ENCODE measurements around the gene RABGGTA.

Gene RABGGTA

DNA sequence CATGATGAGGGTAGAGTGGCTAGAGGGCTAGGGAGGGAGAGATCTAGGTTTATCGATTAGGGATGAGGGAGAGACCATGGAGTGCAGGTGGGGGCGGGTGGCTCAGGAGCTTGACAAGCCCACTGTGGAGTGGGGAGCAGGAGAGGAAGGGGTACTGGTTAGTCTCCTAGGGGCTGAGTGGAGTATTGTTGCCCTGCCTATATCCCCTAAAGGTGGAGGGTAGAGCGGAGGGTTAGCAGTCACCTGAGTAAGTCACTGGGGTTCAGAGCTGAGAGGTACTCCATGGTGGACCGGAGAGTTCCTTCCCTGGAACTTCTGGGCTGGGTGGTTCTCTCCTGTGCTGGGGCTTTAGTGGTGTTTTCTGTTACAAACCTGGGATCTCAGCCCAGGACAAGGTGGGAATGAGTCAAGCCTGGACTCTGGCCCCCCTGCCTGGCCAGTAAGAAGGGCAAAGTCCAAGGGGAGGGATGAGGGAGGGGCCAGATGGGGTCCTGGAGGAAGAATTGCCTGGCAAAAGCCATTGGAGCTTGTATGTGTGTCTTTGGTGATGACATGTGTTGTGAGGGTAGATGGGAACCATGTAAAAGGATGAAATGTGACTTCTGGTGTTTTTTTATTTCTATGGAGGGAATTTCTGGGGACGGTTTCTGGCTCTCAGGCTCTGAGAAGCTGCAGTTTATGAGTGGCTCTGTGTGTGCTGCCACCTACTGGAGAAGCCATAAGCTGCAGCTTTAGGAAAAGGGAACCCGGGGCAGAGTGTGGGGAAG, 36.4 kb upstream of the RABGGTA start, which contains the start of gene CIDEB:
Gene CIDEB, minus strand, starts transcription at position 403 of the 767 bp plus-strand sequence. Its CDS starts 119 bp downstream, at position 284.
- no peaks in the 10 kb centered on the region for H3K27me3 ChIP-seq
- no peak for TF ChIP-seq Cebpa-rat (IDR thresholded peaks at IDR 0.05)
- peaks cover 47 to 60% (median 52%) of the 10 kb centered on the region in 10 experiments for H3K4me1 ChIP-seq
- peak within 1 kb of the TSS in 9 of 11 experiments; percentile 22 to 91 (median 88); a peak in 11 of 22 replicates for H3K9ac ChIP-seq
- H3K9me3 ChIP-seq (replicated peaks in 1 of 11), result no peaks in the 10 kb centered on the region
- peak within 1 kb of the TSS; percentile 23 to 100 (median 96); a peak in 21 of 22 replicates for H3K4me2 ChIP-seq
- H3K36me3 ChIP-seq, result peaks cover 51 to 77% (median 65%) of the 10 kb centered on the region in 11 experiments
- H3K27ac ChIP-seq, result peak within 1 kb of the TSS in 9 of 11 experiments; percentile 9 to 93 (median 22); a peak in 12 of 22 replicates
- peaks cover 0 to 69% (median 24%) of the 10 kb centered on the region in 11 experiments; a peak in 13 of 22 replicates for H4K20me1 ChIP-seq
- peak within 1 kb of the TSS in 3 of 10 experiments; percentile 70 to 80 (median 75); a peak in 4 of 20 replicates for H3K4me3 ChIP-seq

DNA sequence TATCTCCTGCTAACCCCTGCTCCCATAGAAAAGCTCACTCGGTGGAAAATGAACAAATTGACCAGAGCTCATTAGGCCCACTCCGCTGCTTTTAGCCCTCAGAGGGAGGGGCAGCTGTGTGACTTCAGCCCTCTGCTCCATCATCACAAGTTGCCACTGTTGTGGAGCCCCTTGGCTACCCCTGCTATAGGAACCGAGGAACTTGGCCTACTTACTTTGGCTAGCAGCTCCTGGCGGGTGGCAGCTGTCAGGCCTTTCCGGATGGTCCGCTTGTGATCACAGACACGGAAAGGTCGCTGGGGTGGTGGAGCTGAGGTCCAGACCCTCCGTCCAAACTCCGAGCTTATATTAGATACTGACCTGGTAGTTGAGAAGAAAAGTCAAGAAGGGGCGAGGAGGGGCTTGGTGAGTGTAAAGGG, 35.8 kb upstream of the RABGGTA start:
- peaks cover 0 to 75% (median 30%) of the 10 kb centered on the region in 11 experiments; a peak in 13 of 22 replicates for H4K20me1 ChIP-seq

DNA sequence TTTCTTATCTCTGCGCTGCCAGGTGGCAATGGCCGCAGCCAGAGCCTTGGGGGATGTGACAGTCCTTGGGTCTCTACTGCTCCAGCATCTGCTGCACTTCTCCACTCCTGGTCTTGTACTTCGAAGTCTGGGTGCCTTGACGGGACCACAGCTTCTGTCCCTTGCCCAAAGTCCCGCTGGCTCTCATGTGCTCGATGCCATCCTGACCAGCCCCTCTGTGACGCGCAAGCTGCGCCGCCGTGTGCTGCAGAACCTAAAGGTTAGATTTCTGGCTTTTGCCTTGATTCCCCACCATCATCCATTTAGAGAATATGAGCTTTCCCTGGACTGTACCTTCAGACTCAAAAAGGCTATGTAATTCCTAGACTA, 32.6 kb upstream of the RABGGTA start:
- Histone ChIP-seq H3K4me3 (no peak overlapping the region), H3K4me1 (peaks cover 30 to 49% (median 35%) of the 10 kb centered on the region in 10 experiments), H3K27ac (no peak overlapping the region), H4K20me1 (peaks cover 0 to 80% (median 24%) of the 10 kb centered on the region in 11 experiments; a peak in 12 of 22 replicates), H3K27me3 (no peaks in the 10 kb centered on the region), H3K4me2 (no peak overlapping the region), H3K9ac (0 out of 22 replicates have a peak overlapping the region, but pooled peaks of 1 of the 11 experiments have one; percentile 24), H3K36me3 (peaks cover 68 to 82% (median 78%) of the 10 kb centered on the region in 11 experiments), H3K9me3 (replicated peaks in 1 of 11) (no peaks in the 10 kb centered on the region)
- TF ChIP-seq Cebpa-rat (IDR thresholded peaks at IDR 0.05), result no peak

More for the DNA sequence above, 35.8 kb upstream of the RABGGTA start:
- H3K27ac ChIP-seq, result peak overlapping the region in 1 of 11 experiments; percentile 23; a peak in 2 of 22 replicates
- H3K27me3 ChIP-seq, result no peaks in the 10 kb centered on the region
- H3K9ac ChIP-seq, result peak overlapping the region in 5 of 11 experiments; percentile 2 to 40 (median 22); a peak in 3 of 22 replicates
- no peak for TF ChIP-seq Cebpa-rat (IDR thresholded peaks at IDR 0.05)
- H3K4me3 ChIP-seq, result no peak overlapping the region
- peaks cover 41 to 56% (median 47%) of the 10 kb centered on the region in 10 experiments for H3K4me1 ChIP-seq
- H3K9me3 ChIP-seq (replicated peaks in 1 of 11), result no peaks in the 10 kb centered on the region
- peaks cover 57 to 83% (median 71%) of the 10 kb centered on the region in 11 experiments for H3K36me3 ChIP-seq
- H3K4me2 ChIP-seq, result 0 out of 22 replicates have a peak overlapping the region, but pooled peaks of 1 of the 11 experiments have one; percentile 100

- peaks cover 0 to 49% (median 7%) of the 10 kb centered on the region in 11 experiments; a peak in 11 of 22 replicates for H4K20me1 ChIP-seq
- H3K9me3 ChIP-seq (replicated peaks in 1 of 11), result no peaks in the 10 kb centered on the region
- H3K27ac ChIP-seq, result peak overlapping the region in 10 of 11 experiments; percentile 65 to 87 (median 78); a peak in 21 of 22 replicates
- H3K36me3 ChIP-seq, result peaks cover 48 to 56% (median 54%) of the 10 kb centered on the region in 11 experiments
- H3K4me1 ChIP-seq, result peaks cover 53 to 65% (median 55%) of the 10 kb centered on the region in 10 experiments
- peak overlapping the region; percentile 64 to 95 (median 88) for H3K4me3 ChIP-seq
- no peak for TF ChIP-seq Cebpa-rat (IDR thresholded peaks at IDR 0.05)
- H3K4me2 ChIP-seq, result peak overlapping the region; percentile 81 to 100 (median 97)
- H3K27me3 ChIP-seq, result no peaks in the 10 kb centered on the region
- H3K9ac ChIP-seq, result peak overlapping the region; percentile 75 to 93 (median 85)
Observed at GRCh38 chr14:24300326-24300980, 29.1 kb upstream of the RABGGTA start.

GRCh38 chr14:24299255-24300191, 28.1 kb upstream of the RABGGTA start, which contains the start of the genes DHRS1 and NOP9:
Gene DHRS1, minus strand, starts transcription at chr14:24299780. Its CDS starts 674 bp downstream, at chr14:24299106.
Gene NOP9, plus strand, starts transcription at chr14:24299850. Its CDS starts 105 bp downstream, at chr14:24299955.
- Histone ChIP-seq H4K20me1 (peaks cover 0 to 43% (median 5%) of the 10 kb centered on the region in 11 experiments; a peak in 8 of 22 replicates), H3K4me2 (peak within 1 kb of the TSS; percentile 81 to 100 (median 98)), H3K36me3 (peaks cover 42 to 56% (median 49%) of the 10 kb centered on the region in 11 experiments), H3K9me3 (replicated peaks in 1 of 11) (no peaks in the 10 kb centered on the region), H3K27ac (peak within 1 kb of the TSS; percentile 60 to 87 (median 78)), H3K27me3 (no peaks in the 10 kb centered on the region), H3K9ac (peak within 1 kb of the TSS; percentile 75 to 93 (median 85)), H3K4me1 (peaks cover 53 to 65% (median 55%) of the 10 kb centered on the region in 10 experiments), H3K4me3 (peak within 1 kb of the TSS; percentile 64 to 95 (median 88))
- TF ChIP-seq Cebpa-rat (IDR thresholded peaks at IDR 0.05), result no peak

- H4K20me1 ChIP-seq, result peaks cover 0 to 36% (median 5%) of the 10 kb centered on the region in 11 experiments; a peak in 8 of 22 replicates
- peak overlapping the region; percentile 75 to 93 (median 85) for H3K9ac ChIP-seq
- H3K27ac ChIP-seq, result peak overlapping the region; percentile 60 to 87 (median 78); a peak in 21 of 22 replicates
- peak overlapping the region; percentile 64 to 95 (median 88) for H3K4me3 ChIP-seq
- peaks cover 36 to 55% (median 43%) of the 10 kb centered on the region in 11 experiments for H3K36me3 ChIP-seq
- no peaks in the 10 kb centered on the region for H3K27me3 ChIP-seq
- no peaks in the 10 kb centered on the region for H3K9me3 ChIP-seq (replicated peaks in 1 of 11)
- no peak for TF ChIP-seq Cebpa-rat (IDR thresholded peaks at IDR 0.05)
- peak overlapping the region; percentile 81 to 100 (median 98) for H3K4me2 ChIP-seq
- H3K4me1 ChIP-seq, result peaks cover 53 to 65% (median 55%) of the 10 kb centered on the region in 10 experiments
Observed at GRCh38 chr14:24298892-24299254, 27.5 kb upstream of the RABGGTA start.

DNA sequence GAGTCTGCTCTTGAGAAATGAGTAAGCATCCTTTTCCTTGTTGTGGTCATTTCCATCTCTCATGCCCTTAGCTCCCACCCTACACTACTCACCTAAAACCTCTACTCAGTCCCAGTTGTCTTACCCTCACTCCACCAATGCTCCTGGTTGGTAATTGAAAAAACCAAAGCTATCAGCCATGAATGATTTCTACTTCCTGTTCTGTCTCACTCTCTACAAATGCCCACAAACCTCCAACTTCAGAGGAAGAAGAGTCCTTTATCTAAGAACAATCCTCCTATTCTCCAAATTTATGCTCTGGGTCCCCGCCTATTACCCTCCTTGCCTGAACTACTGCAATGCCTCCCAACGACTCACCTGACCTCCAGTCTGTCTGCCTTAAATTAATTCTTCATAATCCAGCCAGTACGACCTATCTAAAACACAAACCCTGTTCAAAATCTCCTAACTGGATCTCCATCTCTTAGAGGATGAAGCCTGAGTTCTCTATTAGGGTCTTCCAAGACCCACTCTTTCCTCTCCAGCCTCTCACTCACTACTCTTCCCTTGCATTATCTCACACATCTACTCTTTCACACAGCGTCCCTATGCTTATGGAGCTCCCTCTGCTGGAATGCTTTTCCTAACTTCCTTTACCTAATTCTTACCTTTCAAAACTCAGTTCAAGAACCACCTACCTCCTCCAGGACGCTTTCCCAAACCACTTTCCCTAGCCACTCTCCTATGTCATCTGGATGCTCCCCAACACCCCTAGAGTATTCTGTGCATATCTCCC, 26.0 kb upstream of the RABGGTA start:
- Histone ChIP-seq H4K20me1 (peaks cover 0 to 21% (median 5%) of the 10 kb centered on the region in 11 experiments; a peak in 5 of 22 replicates), H3K27me3 (no peaks in the 10 kb centered on the region), H3K36me3 (peaks cover 25 to 55% (median 39%) of the 10 kb centered on the region in 11 experiments), H3K9ac (peak overlapping the region; percentile 5 to 65 (median 44); a peak in 18 of 22 replicates), H3K9me3 (replicated peaks in 1 of 11) (no peaks in the 10 kb centered on the region), H3K4me2 (peak overlapping the region; percentile 68 to 100 (median 97)), H3K27ac (peak overlapping the region in 10 of 11 experiments; percentile 9 to 70 (median 63); a peak in 19 of 22 replicates), H3K4me1 (peaks cover 53 to 59% (median 54%) of the 10 kb centered on the region in 10 experiments), H3K4me3 (peak overlapping the region in 3 of 10 experiments; percentile 4 to 41 (median 21); a peak in 4 of 20 replicates)
- TF ChIP-seq Cebpa-rat (IDR thresholded peaks at IDR 0.05), result no peak
